K562 (cell line): ENCODE data around the gene MBNL2. TPM values are rescaled to one million over a fixed set of nuclear protein-coding genes. Genes with fewer than 3 reads are reported as not detected.

Experiments
- ATF7 ChIP-seq: fragments of 450-650 bp; IDR thresholded peaks from 2 replicates; pipeline ENCODE4 v1.7.1; 2014; ENCODE audit warnings: mild to moderate bottlenecking, moderate library complexity
- ESRRB ChIP-seq: fragments of 250-450 bp; sonication (Bioruptor Pico); IDR thresholded peaks from 2 replicates; pipeline ENCODE4 v1.5.0; 2020; ENCODE audit warnings: mild to moderate bottlenecking, moderate library complexity, borderline replicate concordance
- FOS ChIP-seq: IDR thresholded peaks from 3 replicates; pipeline ENCODE4 v1.6.1; 2011; ENCODE audit not compliant: insufficient read length; ENCODE audit errors: extremely low read depth
- FOXJ3 ChIP-seq: sonication (generic); formaldehyde crosslinking; IDR thresholded peaks from 2 replicates; pipeline ENCODE4 v1.4.0; 2020; ENCODE audit warnings: mild to moderate bottlenecking, missing genetic modification reagents
- GTF2F1 ChIP-seq: IDR thresholded peaks from 2 replicates; pipeline ENCODE4 v1.6.1; 2011; ENCODE audit warnings: low read depth, low read length, improper control_type of control experiment
- MBD2 ChIP-seq: sonication (generic); IDR thresholded peaks from 2 replicates; pipeline ENCODE4 v1.6.1; 2016; ENCODE audit warnings: low read depth, borderline replicate concordance
- MCM5 ChIP-seq: fragments of 450-650 bp; IDR thresholded peaks from 2 replicates; pipeline ENCODE4 v1.6.1; 2016; ENCODE audit warnings: low read depth
- MTF1 ChIP-seq: fragments of 250-450 bp; sonication (Bioruptor Pico); IDR thresholded peaks from 2 replicates; pipeline ENCODE4 v1.9.0; 2021; ENCODE audit warnings: moderate library complexity, mild to moderate bottlenecking, inconsistent platforms, borderline replicate concordance
- POLR2H ChIP-seq: IDR thresholded peaks from 2 replicates; pipeline ENCODE4 v1.6.1; 2016; ENCODE audit warnings: missing genetic modification characterization, low read depth, mild to moderate bottlenecking, control low read depth, missing compliant biosample characterization, moderate library complexity
- SLC30A9 ChIP-seq: fragments of 250-450 bp; sonication (Bioruptor Pico); IDR thresholded peaks from 2 replicates; pipeline ENCODE4 v1.8.0; 2022; ENCODE audit warnings: mild to moderate bottlenecking, moderate library complexity
- SMARCE1 ChIP-seq: fragments of 450-650 bp; IDR thresholded peaks from 2 replicates; pipeline ENCODE4 v1.7.1; 2016; ENCODE audit warnings: mild to moderate bottlenecking
- SMC3 ChIP-seq: conservative IDR thresholded peaks from 2 replicates; pipeline ENCODE4 v1.6.1; 2011; ENCODE audit warnings: low read depth, low read length, improper control_type of control experiment; ENCODE audit not compliant: insufficient read depth
- ZBTB7A ChIP-seq: IDR thresholded peaks from 2 replicates; pipeline ENCODE4 v1.6.1; 2011; ENCODE audit warnings: low read depth, mild to moderate bottlenecking, low read length, moderate library complexity, borderline replicate concordance; ENCODE audit not compliant: control insufficient read depth
- ZFP30 ChIP-seq: fragments of 250-450 bp; sonication (Bioruptor Pico); IDR thresholded peaks from 2 replicates; pipeline ENCODE4 v1.8.0; 2022; ENCODE audit warnings: moderate library complexity, mild to moderate bottlenecking, inconsistent platforms, borderline replicate concordance
- ZNF695 ChIP-seq: fragments of 450-650 bp; formaldehyde crosslinking; IDR thresholded peaks from 2 replicates; pipeline ENCODE4 v1.4.0; 2020; ENCODE audit warnings: mild to moderate bottlenecking, moderate library complexity
- ZNF76 ChIP-seq: fragments of 250-450 bp; sonication (Bioruptor Pico); IDR thresholded peaks from 2 replicates; pipeline ENCODE4 v1.4.0; 2020; ENCODE audit warnings: mild to moderate bottlenecking, moderate library complexity, borderline replicate concordance
- polyA plus RNA-seq, 8 experiments: library from polyadenylated mRNA; depleted of rRNA in 4 of 8; stranded (reverse) in 5 of 8; unstranded in 3 of 8; fragments of >200 nt; fragmentation: Nextera tagmentation in 2 of 8; fragmentation: Illumina TruSeq in 1 of 8; extraction: Ambion mirVana in 2 of 8; extraction: Trizol in 1 of 8; gene quantifications; 2 replicates each; pipeline versions ENCODE4 v1.2.1 to v1.2.3, GENCODE V29; 2011 to 2014; ENCODE audit warnings: inconsistent platforms in 1 of 8, missing spikeins in 1 of 8
- total RNA-seq, 7 experiments: library from RNA; depleted of rRNA in 6 of 7; stranded (reverse); fragments of >200 nt in 6 of 7; fragmentation: Illumina TruSeq in 2 of 7; extraction: Trizol in 2 of 7; gene quantifications; 2 replicates each; pipeline versions ENCODE4 v1.2.1 to v1.2.3, GENCODE V29; 2011 to 2021; ENCODE audit warnings: low replicate concordance in 1 of 7
- TF ChIP-seq, protein P1 (sequence below): fragments of 450-650 bp; IDR thresholded peaks from 2 replicates; pipeline ENCODE4 v1.7.0; 2016; ENCODE audit warnings: borderline replicate concordance
- TF ChIP-seq, protein P2 (sequence below): fragments of 250-450 bp; sonication (Bioruptor Pico); IDR thresholded peaks from 2 replicates; pipeline ENCODE4 v1.8.0; 2022; ENCODE audit warnings: inconsistent platforms
- TF ChIP-seq, protein P3 (sequence below), 3 experiments: fragments of 200-800 bp in 1 of 3; fragments of 250-450 bp in 1 of 3; fragments of 450-650 bp in 1 of 3; sonication (Bioruptor Pico) in 1 of 3; sonication (Bioruptor generic) in 1 of 3; formaldehyde crosslinking in 1 of 3; IDR thresholded peaks; 2 replicates each; pipeline versions ENCODE4 v1.6.1 to v1.8.0; 2016 to 2022; ENCODE audit warnings: mild to moderate bottlenecking in 2 of 3, missing genetic modification characterization in 2 of 3, missing compliant biosample characterization in 1 of 3, moderate library complexity in 1 of 3

MBNL2 gene
- total and polyA plus RNA-seq, 9 of the 15 experiments (the other 6 are each of a cell fraction or from before 2014, with no cell fraction given) = 7.0 to 24.8 (median 13.8) TPM

DNA sequence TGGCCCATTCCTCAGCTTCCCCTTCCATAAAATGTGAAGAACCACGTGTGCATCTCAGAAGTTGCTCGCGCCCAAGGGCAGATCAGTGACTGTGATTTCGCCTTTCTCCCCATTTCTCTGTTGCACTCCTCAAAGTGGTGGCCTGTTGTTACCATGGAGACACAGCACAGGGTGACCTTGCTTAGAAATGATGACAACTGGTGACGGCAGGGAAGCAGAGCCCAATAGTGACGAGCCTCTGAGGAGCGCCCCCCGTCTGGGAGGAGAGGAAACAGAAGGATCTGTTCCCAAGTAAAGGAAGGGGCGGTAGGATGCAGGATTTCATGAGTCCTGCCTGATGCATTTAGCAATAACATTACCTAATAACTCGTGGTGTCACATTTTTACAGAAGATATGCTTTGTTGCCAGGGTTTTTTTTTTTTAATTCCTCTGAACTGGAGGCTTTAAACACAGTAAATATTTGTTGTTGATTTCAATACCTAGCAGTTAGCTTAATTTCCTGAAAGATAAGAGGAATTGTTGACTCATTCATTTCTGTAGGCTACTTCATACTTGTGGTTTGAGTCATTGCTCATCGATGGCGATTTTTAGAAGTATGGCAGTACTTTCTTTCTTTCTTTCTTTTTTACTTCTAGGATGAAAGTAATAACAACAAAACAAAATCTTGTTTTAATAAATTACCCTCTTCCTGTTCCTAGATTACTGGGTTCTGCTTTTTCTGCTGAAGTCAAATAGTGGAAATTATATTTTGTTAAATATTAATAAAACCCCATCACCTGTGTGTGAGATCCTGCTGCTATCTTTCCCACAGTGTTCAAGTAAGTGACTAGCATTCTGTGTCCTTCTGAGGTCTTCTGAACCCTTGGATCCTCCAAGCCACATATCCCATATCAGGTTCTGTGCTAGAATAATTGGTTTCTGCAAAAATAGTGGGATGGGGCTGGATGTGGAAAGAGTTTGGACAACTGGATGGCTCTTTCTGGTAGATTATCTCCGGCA, 36.0 kb downstream of the MBNL2 start (continued):
- peak; percentile 88 for TF ChIP-seq ATF7
- TF ChIP-seq ZNF76 = no peak
- TF ChIP-seq MTF1 (CRISPR knock-in tag) = no peak
- TF ChIP-seq, protein P1, sequence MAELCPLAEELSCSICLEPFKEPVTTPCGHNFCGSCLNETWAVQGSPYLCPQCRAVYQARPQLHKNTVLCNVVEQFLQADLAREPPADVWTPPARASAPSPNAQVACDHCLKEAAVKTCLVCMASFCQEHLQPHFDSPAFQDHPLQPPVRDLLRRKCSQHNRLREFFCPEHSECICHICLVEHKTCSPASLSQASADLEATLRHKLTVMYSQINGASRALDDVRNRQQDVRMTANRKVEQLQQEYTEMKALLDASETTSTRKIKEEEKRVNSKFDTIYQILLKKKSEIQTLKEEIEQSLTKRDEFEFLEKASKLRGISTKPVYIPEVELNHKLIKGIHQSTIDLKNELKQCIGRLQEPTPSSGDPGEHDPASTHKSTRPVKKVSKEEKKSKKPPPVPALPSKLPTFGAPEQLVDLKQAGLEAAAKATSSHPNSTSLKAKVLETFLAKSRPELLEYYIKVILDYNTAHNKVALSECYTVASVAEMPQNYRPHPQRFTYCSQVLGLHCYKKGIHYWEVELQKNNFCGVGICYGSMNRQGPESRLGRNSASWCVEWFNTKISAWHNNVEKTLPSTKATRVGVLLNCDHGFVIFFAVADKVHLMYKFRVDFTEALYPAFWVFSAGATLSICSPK = no peak
- TF ChIP-seq ESRRB (CRISPR knock-in tag) = no peak
- TF ChIP-seq MCM5 = no peak
- no peak for TF ChIP-seq ZBTB7A
- TF ChIP-seq FOS = no peak
- TF ChIP-seq POLR2H = peak; percentile 48; the same call in 1 of the 2 replicates
- TF ChIP-seq SLC30A9 (CRISPR knock-in tag) = no peak
- no peak for TF ChIP-seq MBD2
- TF ChIP-seq, protein P2, sequence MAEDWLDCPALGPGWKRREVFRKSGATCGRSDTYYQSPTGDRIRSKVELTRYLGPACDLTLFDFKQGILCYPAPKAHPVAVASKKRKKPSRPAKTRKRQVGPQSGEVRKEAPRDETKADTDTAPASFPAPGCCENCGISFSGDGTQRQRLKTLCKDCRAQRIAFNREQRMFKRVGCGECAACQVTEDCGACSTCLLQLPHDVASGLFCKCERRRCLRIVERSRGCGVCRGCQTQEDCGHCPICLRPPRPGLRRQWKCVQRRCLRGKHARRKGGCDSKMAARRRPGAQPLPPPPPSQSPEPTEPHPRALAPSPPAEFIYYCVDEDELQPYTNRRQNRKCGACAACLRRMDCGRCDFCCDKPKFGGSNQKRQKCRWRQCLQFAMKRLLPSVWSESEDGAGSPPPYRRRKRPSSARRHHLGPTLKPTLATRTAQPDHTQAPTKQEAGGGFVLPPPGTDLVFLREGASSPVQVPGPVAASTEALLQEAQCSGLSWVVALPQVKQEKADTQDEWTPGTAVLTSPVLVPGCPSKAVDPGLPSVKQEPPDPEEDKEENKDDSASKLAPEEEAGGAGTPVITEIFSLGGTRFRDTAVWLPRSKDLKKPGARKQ = no peak
- TF ChIP-seq SMC3 = no peak
- no peak for TF ChIP-seq GTF2F1
- TF ChIP-seq SMARCE1 = peak; percentile 86
- TF ChIP-seq, protein P3, sequence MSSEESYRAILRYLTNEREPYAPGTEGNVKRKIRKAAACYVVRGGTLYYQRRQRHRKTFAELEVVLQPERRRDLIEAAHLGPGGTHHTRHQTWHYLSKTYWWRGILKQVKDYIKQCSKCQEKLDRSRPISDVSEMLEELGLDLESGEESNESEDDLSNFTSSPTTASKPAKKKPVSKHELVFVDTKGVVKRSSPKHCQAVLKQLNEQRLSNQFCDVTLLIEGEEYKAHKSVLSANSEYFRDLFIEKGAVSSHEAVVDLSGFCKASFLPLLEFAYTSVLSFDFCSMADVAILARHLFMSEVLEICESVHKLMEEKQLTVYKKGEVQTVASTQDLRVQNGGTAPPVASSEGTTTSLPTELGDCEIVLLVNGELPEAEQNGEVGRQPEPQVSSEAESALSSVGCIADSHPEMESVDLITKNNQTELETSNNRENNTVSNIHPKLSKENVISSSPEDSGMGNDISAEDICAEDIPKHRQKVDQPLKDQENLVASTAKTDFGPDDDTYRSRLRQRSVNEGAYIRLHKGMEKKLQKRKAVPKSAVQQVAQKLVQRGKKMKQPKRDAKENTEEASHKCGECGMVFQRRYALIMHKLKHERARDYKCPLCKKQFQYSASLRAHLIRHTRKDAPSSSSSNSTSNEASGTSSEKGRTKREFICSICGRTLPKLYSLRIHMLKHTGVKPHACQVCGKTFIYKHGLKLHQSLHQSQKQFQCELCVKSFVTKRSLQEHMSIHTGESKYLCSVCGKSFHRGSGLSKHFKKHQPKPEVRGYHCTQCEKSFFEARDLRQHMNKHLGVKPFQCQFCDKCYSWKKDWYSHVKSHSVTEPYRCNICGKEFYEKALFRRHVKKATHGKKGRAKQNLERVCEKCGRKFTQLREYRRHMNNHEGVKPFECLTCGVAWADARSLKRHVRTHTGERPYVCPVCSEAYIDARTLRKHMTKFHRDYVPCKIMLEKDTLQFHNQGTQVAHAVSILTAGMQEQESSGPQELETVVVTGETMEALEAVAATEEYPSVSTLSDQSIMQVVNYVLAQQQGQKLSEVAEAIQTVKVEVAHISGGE (CRISPR knock-in tag; IDR thresholded peaks at IDR 0.05) = no peak
- TF ChIP-seq ZFP30 = no peak
- no peak for TF ChIP-seq FOXJ3
- TF ChIP-seq ZNF695 = no peak
